HepG2 (cell line): Measurements from ENCODE around the gene ZFX. TPM values are rescaled to one million over a fixed set of nuclear protein-coding genes. Genes with fewer than 3 reads are reported as not detected.

ENCODE experiments used
- ATAC-seq: fragments of 200-7000 bp; cut with Tn5 transposase; 3 replicates; pipeline ENCODE4 v1.9.1; 2020; ENCODE audit warnings: mild to moderate bottlenecking, moderate library complexity
- BruUV-seq: library from RNA; stranded (reverse); fragments of 400-500 nt; replicated peaks from 2 replicates; lab custom pipeline; 2021; lab: Mats Ljungman, UMichigan
- CTCF ChIA-PET: fragments of 300-600 bp; formaldehyde crosslinking; extraction: SDS; loops from one replicate; lab custom pipeline; 2021; ENCODE audit warnings: low total read pairs, inconsistent platforms, low intra/inter-chr PET ratio; lab: Yijun Ruan, JAX
- POLR2A ChIA-PET: fragments of 350-600 bp; sonication (Branson Sonifier 250); formaldehyde crosslinking; loops from one replicate; lab custom pipeline; 2020; ENCODE audit warnings: antibody characterized with exemption, inconsistent platforms; lab: Yijun Ruan, JAX
- DNase-seq: peaks from one replicate; pipeline ENCODE4 v3.0.0-alpha.2; 2015; ENCODE audit warnings: low spot score
- FAIRE-seq: peaks from 3 replicates; lab custom pipeline; 2011; peaks lifted over from hg19 to GRCh38; lab: Jason Lieb, UNC
- H2AFZ ChIP-seq: one replicate; pipeline ENCODE4 v1.6.1; 2011; ENCODE audit warnings: low read length, inconsistent platforms
- H3K27ac ChIP-seq: fragments of 300-600 bp; 3 replicates; pipeline ENCODE4 v1.8.0; 2011; ENCODE audit warnings: mixed run types, mild to moderate bottlenecking, mixed read lengths, low read length, inconsistent platforms; ENCODE audit not compliant: insufficient read depth; ENCODE audit errors: extremely low read length
- H3K27me3 ChIP-seq, 2 experiments: fragments of 200-600 bp in 1 of 2; 2 replicates in 1 of 2; 3 replicates in 1 of 2; pipeline versions ENCODE4 v1.6.0 to v1.8.0; 2011; ENCODE audit warnings: low read length in 2 of 2, mild to moderate bottlenecking in 2 of 2, moderate library complexity in 2 of 2, inconsistent platforms in 1 of 2; ENCODE audit not compliant: insufficient read depth in 2 of 2, control insufficient read depth in 1 of 2
- H3K36me3 ChIP-seq, 2 experiments: fragments of 200-600 bp in 1 of 2; replicated peaks in 1 of 2; 2 replicates in 1 of 2; 3 replicates in 1 of 2; pipeline versions ENCODE4 v1.5.1 to v1.8.0; 2011; ENCODE audit warnings: low read length in 2 of 2, inconsistent platforms in 1 of 2; ENCODE audit not compliant: insufficient read depth in 2 of 2, control insufficient read depth in 1 of 2
- H3K4me1 ChIP-seq: 2 replicates; pipeline ENCODE4 v1.5.1; 2012; ENCODE audit warnings: low read length, inconsistent platforms; ENCODE audit not compliant: insufficient read depth
- H3K4me2 ChIP-seq: 2 replicates; pipeline ENCODE4 v1.6.0; 2011; ENCODE audit warnings: low read depth, low read length, inconsistent platforms
- H3K4me3 ChIP-seq, 3 experiments: fragments of 200-600 bp in 1 of 3; sonication (generic), shearing (Covaris generic) in 1 of 3; replicated peaks in 1 of 3; 2 replicates each; pipeline ENCODE4 v1.5.1; 2011 to 2016; ENCODE audit warnings: low read length in 3 of 3, inconsistent platforms in 2 of 3, low read depth in 2 of 3, mild to moderate bottlenecking in 2 of 3, control low read depth in 1 of 3, mixed read lengths in 1 of 3; ENCODE audit not compliant: insufficient read depth in 1 of 3
- H3K79me2 ChIP-seq: one replicate; pipeline ENCODE4 v1.6.1; 2011; ENCODE audit warnings: low read length, inconsistent platforms; ENCODE audit not compliant: insufficient read depth
- H3K9ac ChIP-seq: 2 replicates; pipeline ENCODE4 v1.6.0; 2011; ENCODE audit warnings: mild to moderate bottlenecking, low read depth, low read length, inconsistent platforms; ENCODE audit not compliant: insufficient read depth
- H3K9me3 ChIP-seq: 2 replicates; pipeline ENCODE4 v1.5.1; 2012; ENCODE audit warnings: mild to moderate bottlenecking, low read length
- H4K20me1 ChIP-seq: 2 replicates; pipeline ENCODE4 v1.6.0; 2011; ENCODE audit warnings: inconsistent platforms, mild to moderate bottlenecking, low read length, moderate library complexity; ENCODE audit not compliant: insufficient read depth
- ARID5B ChIP-seq: IDR thresholded peaks from 2 replicates; pipeline ENCODE4 v1.4.0; 2020; ENCODE audit warnings: mild to moderate bottlenecking, missing genetic modification reagents
- GZF1 ChIP-seq: sonication (generic); formaldehyde crosslinking; IDR thresholded peaks from 2 replicates; pipeline ENCODE4 v1.5.1; 2020; ENCODE audit warnings: mild to moderate bottlenecking, missing genetic modification reagents
- HES4 ChIP-seq: sonication (generic); formaldehyde crosslinking; IDR thresholded peaks from 2 replicates; pipeline ENCODE4 v1.9.0; 2021; ENCODE audit warnings: mild to moderate bottlenecking, missing genetic modification reagents, borderline replicate concordance
- HINFP ChIP-seq: sonication (generic); formaldehyde crosslinking; IDR thresholded peaks from 2 replicates; pipeline ENCODE4 v1.4.0; 2020; ENCODE audit warnings: low read depth, mild to moderate bottlenecking, missing genetic modification reagents
- HNF4A ChIP-seq: sonication (generic); formaldehyde crosslinking; IDR thresholded peaks from 2 replicates; pipeline ENCODE4 v1.4.0; 2020; ENCODE audit warnings: missing genetic modification reagents
- KIAA2018 ChIP-seq: sonication (generic); formaldehyde crosslinking; IDR thresholded peaks from 2 replicates; pipeline ENCODE4 v1.5.0; 2020; ENCODE audit warnings: mild to moderate bottlenecking, missing genetic modification reagents, borderline replicate concordance
- RBFOX2 ChIP-seq: fragments of 200-400 bp; formaldehyde crosslinking; IDR thresholded peaks from 2 replicates; pipeline ENCODE4 v1.6.1; 2017; ENCODE audit warnings: low read depth, mild to moderate bottlenecking, low read length
- TFDP1 ChIP-seq: IDR thresholded peaks from 2 replicates; pipeline ENCODE4 v1.6.1; 2016; ENCODE audit warnings: missing compliant biosample characterization, missing genetic modification reagents, borderline replicate concordance
- ZFP36L2 ChIP-seq: sonication (generic); formaldehyde crosslinking; IDR thresholded peaks from 2 replicates; pipeline ENCODE4 v1.4.0; 2020; ENCODE audit warnings: missing genetic modification reagents
- ZNF337 ChIP-seq: sonication (generic); formaldehyde crosslinking; IDR thresholded peaks from 2 replicates; pipeline ENCODE4 v1.5.1; 2020; ENCODE audit warnings: missing genetic modification reagents, low read depth, mild to moderate bottlenecking, borderline replicate concordance
- WGBS: methylation state at CpG from one replicate; pipeline ENCODE4 v1.1.6; 2017; ENCODE audit warnings: low lambda C conversion rate; 5-methylcytosine and 5-hydroxymethylcytosine counted together
- in situ Hi-C: cut with HindIII; loops from 2 replicates; pipeline ENCODE4 v1.10.0; 2017; ENCODE audit warnings: low pct_unique_long_range_greater_than_20kb; ENCODE audit not compliant: extremely low pct_ligation_motif_present
- intact Hi-C: fragments of 100-400 bp; cut with micrococcal nuclease; formaldehyde crosslinking; loops from one replicate; pipeline ENCODE4 v1.10.0; 2022; ENCODE audit not compliant: unreplicated experiment
- polyA plus RNA-seq, 8 experiments: library from polyadenylated mRNA; depleted of rRNA in 3 of 8; stranded (reverse) in 7 of 8; unstranded in 1 of 8; fragments of >200 nt; fragmentation: Illumina TruSeq in 4 of 8; extraction: Trizol in 4 of 8; gene quantifications; 2 replicates each; pipeline versions ENCODE4 v1.2.1 to v1.2.3, GENCODE V29; 2011 to 2016; ENCODE audit warnings: low read depth in 4 of 8, missing spikeins in 1 of 8, mixed read lengths in 1 of 8; ENCODE audit not compliant: insufficient read depth in 1 of 8
- total RNA-seq, 5 experiments: library from RNA; depleted of rRNA; stranded (reverse); fragments of >200 nt; fragmentation: Illumina TruSeq; extraction: Trizol; gene quantifications; 2 replicates each; pipeline ENCODE4 v1.2.3, GENCODE V29; 2016; ENCODE audit warnings: low read depth in 1 of 5

Gene ZFX
- total and polyA plus RNA-seq, 2 of the 13 experiments (the other 11 are each of a cell fraction or from before 2014, with no cell fraction given), result 13.8 to 37.3 TPM

- Histone ChIP-seq H3K79me2 (no peaks in the 10 kb centered on the region), H3K4me2 (no peak overlapping the region), H3K9ac (no peak overlapping the region), H3K9me3 (no peaks in the 10 kb centered on the region), H3K36me3 (no peaks in the 10 kb centered on the region), H3K27me3 (no peaks in the 10 kb centered on the region), H3K4me1 (peaks cover 46% of the 10 kb centered on the region), H3K4me3 (no peak overlapping the region), H2AFZ (no peak overlapping the region), H3K27ac (no peak overlapping the region), H4K20me1 (no peaks in the 10 kb centered on the region)
- ATAC-seq (no peak), FAIRE-seq (no peak), DNase-seq (no peak)
- no TSS peak for BruUV-seq
- in situ Hi-C loops, result no loop called here
- intact Hi-C loops, result loop anchor here (10.0 kb wide), 2 partner anchors 50 to 330 kb away; no protein-coding TSS in a partner anchor
- ChIA-PET POLR2A (no interaction called here), CTCF (no interaction called here)
- 71% methylated on average over 4 of the region's 6 CpGs for WGBS
- TF ChIP-seq TFDP1, result no peak
- no peak for TF ChIP-seq KIAA2018 (CRISPR knock-in tag)
- TF ChIP-seq HES4 (CRISPR knock-in tag), result no peak
- TF ChIP-seq ZNF337 (CRISPR knock-in tag), result no peak
- TF ChIP-seq ARID5B (CRISPR knock-in tag), result no peak
- TF ChIP-seq HNF4A (CRISPR knock-in tag), result no peak
- no peak for TF ChIP-seq ZFP36L2
- no peak for TF ChIP-seq GZF1
- TF ChIP-seq RBFOX2, result no peak
- TF ChIP-seq HINFP (CRISPR knock-in tag), result no peak
Measured at GRCh38 chrX:24245202-24245601, 95.7 kb downstream of the ZFX start.
